ENCODE measurements around the gene ZEB2. TPM values are rescaled to one million over a fixed set of nuclear protein-coding genes. Genes with fewer than 3 reads are reported as not detected.
A peak's percentile ranks its signal among the peaks of the same experiment; 100 is the strongest.

Gene ZEB2
- total RNA-seq, 1 donor from 2014 or later, result 89.1 TPM

GRCh38 chr2:144507441-144508171 is 12.3 kb downstream of the ZEB2 start:
- intact Hi-C loops (cut with micrococcal nuclease), result loop anchor here (10.0 kb wide), 1 partner anchor 53 kb away; no protein-coding TSS in a partner anchor
- H3K9me3 ChIP-seq (replicated peaks), result no peaks in the 10 kb centered on the region

GRCh38 chr2:144505245-144505831 is 14.6 kb downstream of the ZEB2 start:
- no peak for TF ChIP-seq CTCF (IDR thresholded peaks at IDR 0.05; ENCODE audit: borderline replicate concordance)
- H3K27ac ChIP-seq (replicated peaks), result peak overlapping the region; percentile 98
- intact Hi-C loops (cut with micrococcal nuclease), result loop anchor here (10.0 kb wide), 1 partner anchor 51 kb away; no protein-coding TSS in a partner anchor
- H3K36me3 ChIP-seq, result no peaks in the 10 kb centered on the region
- no peaks in the 10 kb centered on the region for H3K27me3 ChIP-seq (ENCODE audit: low read depth)
- H3K9me3 ChIP-seq (replicated peaks), result no peaks in the 10 kb centered on the region
- H3K4me1 ChIP-seq, result peaks cover 93% of the 10 kb centered on the region
- H3K4me3 ChIP-seq, result peak overlapping the region; percentile 41
- no peak for DNase-seq

More at GRCh38 chr2:144507441-144508171, 12.3 kb downstream of the ZEB2 start:
- H3K4me3 ChIP-seq, result peak overlapping the region; percentile 85
- TF ChIP-seq CTCF (IDR thresholded peaks at IDR 0.05; ENCODE audit: borderline replicate concordance), result no peak
- no peak for DNase-seq
- peak overlapping the region; percentile 98 for H3K27ac ChIP-seq (replicated peaks)
- no peaks in the 10 kb centered on the region for H3K36me3 ChIP-seq
- no peaks in the 10 kb centered on the region for H3K27me3 ChIP-seq (ENCODE audit: low read depth)
- H3K4me1 ChIP-seq, result peaks cover 92% of the 10 kb centered on the region

GRCh38 chr2:144504218-144504641 is 15.7 kb downstream of the ZEB2 start:
- no peaks in the 10 kb centered on the region for H3K36me3 ChIP-seq
- H3K9me3 ChIP-seq (replicated peaks), result no peaks in the 10 kb centered on the region
- intact Hi-C loops (cut with micrococcal nuclease), result loop anchor here (10.0 kb wide), 1 partner anchor 49 kb away; no protein-coding TSS in a partner anchor
- H3K27me3 ChIP-seq (ENCODE audit: low read depth), result no peaks in the 10 kb centered on the region
- peak overlapping the region; percentile 98 for H3K27ac ChIP-seq (replicated peaks)
- peaks cover 82% of the 10 kb centered on the region for H3K4me1 ChIP-seq
- no peak for DNase-seq
- peak overlapping the region; percentile 41 for H3K4me3 ChIP-seq
- peak; percentile 36 for TF ChIP-seq CTCF (IDR thresholded peaks at IDR 0.05; ENCODE audit: borderline replicate concordance)

- H3K9me3 ChIP-seq (replicated peaks), result no peaks in the 10 kb centered on the region
- no peak for TF ChIP-seq CTCF (IDR thresholded peaks at IDR 0.05; ENCODE audit: borderline replicate concordance)
- no peaks in the 10 kb centered on the region for H3K36me3 ChIP-seq
- peak overlapping the region; percentile 98 for H3K27ac ChIP-seq (replicated peaks)
- H3K27me3 ChIP-seq (ENCODE audit: low read depth), result no peaks in the 10 kb centered on the region
- H3K4me3 ChIP-seq, result peak overlapping the region; percentile 41
- DNase-seq, result no peak
- H3K4me1 ChIP-seq, result peaks cover 72% of the 10 kb centered on the region
- intact Hi-C loops (cut with micrococcal nuclease), result loop anchor here (10.0 kb wide), 1 partner anchor 48 kb away; no protein-coding TSS in a partner anchor
These were observed 16.7 kb downstream of the ZEB2 start for GRCh38 chr2:144503242-144503641.

GRCh38 chr2:144502369-144502768 is 17.6 kb downstream of the ZEB2 start:
- no peak for DNase-seq
- Histone ChIP-seq H3K36me3 (no peaks in the 10 kb centered on the region), H3K9me3 (replicated peaks) (no peaks in the 10 kb centered on the region), H3K4me1 (peaks cover 67% of the 10 kb centered on the region), H3K4me3 (no peak overlapping the region), H3K27me3 (ENCODE audit: low read depth) (no peaks in the 10 kb centered on the region), H3K27ac (replicated peaks) (peak overlapping the region; percentile 98)
- intact Hi-C loops (cut with micrococcal nuclease), result loop anchor here (10.0 kb wide), 1 partner anchor 48 kb away; no protein-coding TSS in a partner anchor
- no peak for TF ChIP-seq CTCF (IDR thresholded peaks at IDR 0.05; ENCODE audit: borderline replicate concordance)
